Liver (tissue), 9 donors: ENCODE data around the gene PCDHB6. TPM values are rescaled to one million over a fixed set of nuclear protein-coding genes. Genes with fewer than 3 reads are reported as not detected.
A peak's percentile ranks its signal among the peaks of the same experiment; 100 is the strongest.
"Not testable (repeated sequence)": the region's sequence is repeated elsewhere in the genome, so short reads cannot be mapped to it uniquely, and the experiment has no call there.

Experiments
- DNase-seq: peaks from one replicate; pipeline ENCODE4 v3.0.0-alpha.2; 2017; ENCODE audit warnings: low spot score
- H3K27ac ChIP-seq, 2 donors: one replicate each; pipeline ENCODE4 v1.7.0; 2013; ENCODE audit warnings: inconsistent platforms in 2 of 2, low read length in 2 of 2, control low read depth in 1 of 2, low read depth in 1 of 2, mild to moderate bottlenecking in 1 of 2
- H3K27me3 ChIP-seq, 4 donors: one replicate each; pipeline versions ENCODE4 v1.6.1 to v1.7.0; 2013; ENCODE audit warnings: low read length in 3 of 4, inconsistent platforms in 1 of 4, mild to moderate bottlenecking in 1 of 4, moderate library complexity in 1 of 4; ENCODE audit not compliant: control insufficient read depth in 4 of 4, insufficient read depth in 4 of 4
- H3K36me3 ChIP-seq, 4 donors: one replicate each; pipeline versions ENCODE4 v1.6.1 to v1.7.0; 2013; ENCODE audit warnings: low read length in 3 of 4, mild to moderate bottlenecking in 3 of 4, low read depth in 1 of 4, moderate library complexity in 1 of 4; ENCODE audit not compliant: control insufficient read depth in 4 of 4, insufficient read depth in 3 of 4
- H3K4me1 ChIP-seq, 4 donors: one replicate each; pipeline versions ENCODE4 v1.6.1 to v1.7.0; 2013; ENCODE audit warnings: low read length in 3 of 4, mild to moderate bottlenecking in 3 of 4, moderate library complexity in 1 of 4; ENCODE audit not compliant: control insufficient read depth in 4 of 4, insufficient read depth in 4 of 4
- H3K4me3 ChIP-seq, 3 donors: one replicate each; pipeline versions ENCODE4 v1.6.1 to v1.7.0; 2013; ENCODE audit warnings: low read length in 3 of 3, control low read depth in 1 of 3, low read depth in 1 of 3, mild to moderate bottlenecking in 1 of 3
- H3K9ac ChIP-seq, 2 donors: one replicate each; pipeline ENCODE4 v1.7.0; 2013; ENCODE audit warnings: low read length in 2 of 2, mild to moderate bottlenecking in 2 of 2, moderate library complexity in 2 of 2, control low read depth in 1 of 2, low read depth in 1 of 2
- H3K9me3 ChIP-seq, 4 donors: one replicate each; pipeline versions ENCODE4 v1.6.1 to v1.7.0; 2013; ENCODE audit warnings: low read length in 3 of 4; ENCODE audit not compliant: control insufficient read depth in 4 of 4
- FOXA2 ChIP-seq: IDR thresholded peaks from 2 replicates; pipeline ENCODE4 v1.6.1; 2016; ENCODE audit warnings: antibody characterized with exemption
- GABPA ChIP-seq, 2 donors: IDR thresholded peaks in 1 of 2; conservative IDR thresholded peaks in 1 of 2; 2 replicates each; pipeline ENCODE4 v1.6.1; 2016; ENCODE audit warnings: antibody characterized with exemption in 2 of 2, mild to moderate bottlenecking in 1 of 2, moderate library complexity in 1 of 2
- HNF4G ChIP-seq: IDR thresholded peaks from 2 replicates; pipeline ENCODE4 v1.6.1; 2016; ENCODE audit warnings: antibody characterized with exemption
- JUND ChIP-seq, 2 donors: IDR thresholded peaks; 2 replicates each; pipeline ENCODE4 v1.6.1; 2016; ENCODE audit warnings: antibody characterized with exemption in 2 of 2
- NR2F2 ChIP-seq: IDR thresholded peaks from 2 replicates; pipeline ENCODE4 v1.6.1; 2016; ENCODE audit warnings: antibody characterized with exemption
- RAD21 ChIP-seq, 2 donors: IDR thresholded peaks; 2 replicates each; pipeline ENCODE4 v1.6.1; 2016; ENCODE audit warnings: antibody characterized with exemption in 2 of 2, mild to moderate bottlenecking in 2 of 2
- SP1 ChIP-seq: IDR thresholded peaks from 2 replicates; pipeline ENCODE4 v1.6.1; 2018; ENCODE audit warnings: antibody characterized with exemption, mild to moderate bottlenecking
- TAF1 ChIP-seq: conservative IDR thresholded peaks from 2 replicates; pipeline ENCODE4 v1.6.1; 2016; ENCODE audit warnings: antibody characterized with exemption, mild to moderate bottlenecking
- WGBS: extraction: QIAGEN DNeasy Blood & Tissue Kit; methylation state at CpG from one replicate; pipeline ENCODE4 v1.1.7; 2013; 5-methylcytosine and 5-hydroxymethylcytosine counted together
- polyA plus RNA-seq, 2 donors: library from polyadenylated mRNA; stranded (reverse) in 1 of 2; unstranded in 1 of 2; fragments of 200-250 nt in 1 of 2; fragments of >200 nt in 1 of 2; fragmentation: Nextera tagmentation in 1 of 2; extraction: Ambion mirVana in 1 of 2; gene quantifications; one replicate each; pipeline versions ENCODE4 v1.2.1 to v1.2.3, GENCODE V29; 2013 to 2015
- total RNA-seq, 2 donors: library from RNA; depleted of rRNA; stranded (reverse); fragments of >200 nt; gene quantifications; one replicate each; pipeline ENCODE4 v1.2.3, GENCODE V29; 2014
- TF ChIP-seq, protein P1 (sequence below): fragments of 150-350 bp; IDR thresholded peaks from 2 replicates; pipeline ENCODE4 v1.5.1; 2017; ENCODE audit warnings: improper control_type of control experiment, low read depth, low read length; ENCODE audit not compliant: missing input control
- TF ChIP-seq, protein P2 (sequence below): IDR thresholded peaks from 2 replicates; pipeline ENCODE4 v1.6.1; 2016; ENCODE audit warnings: antibody characterized with exemption
- TF ChIP-seq, protein P3 (sequence below): IDR thresholded peaks from 2 replicates; pipeline ENCODE4 v1.6.1; 2016; ENCODE audit warnings: antibody characterized with exemption
- TF ChIP-seq, protein P4 (sequence below): IDR thresholded peaks from 2 replicates; pipeline ENCODE4 v1.6.1; 2016; ENCODE audit warnings: antibody characterized with exemption, mild to moderate bottlenecking
- donor health status: healthy.
- donor health status: healthy.
- donor health status: healthy.
- donor health status: healthy.
- donor health status: healthy.

The PCDHB6 gene
- total RNA-seq (under 1 TPM in 1 of 2 donors, not detected in 1; 0.05 TPM), polyA plus RNA-seq (under 1 TPM; 0.04 to 0.06 TPM)

DNA sequence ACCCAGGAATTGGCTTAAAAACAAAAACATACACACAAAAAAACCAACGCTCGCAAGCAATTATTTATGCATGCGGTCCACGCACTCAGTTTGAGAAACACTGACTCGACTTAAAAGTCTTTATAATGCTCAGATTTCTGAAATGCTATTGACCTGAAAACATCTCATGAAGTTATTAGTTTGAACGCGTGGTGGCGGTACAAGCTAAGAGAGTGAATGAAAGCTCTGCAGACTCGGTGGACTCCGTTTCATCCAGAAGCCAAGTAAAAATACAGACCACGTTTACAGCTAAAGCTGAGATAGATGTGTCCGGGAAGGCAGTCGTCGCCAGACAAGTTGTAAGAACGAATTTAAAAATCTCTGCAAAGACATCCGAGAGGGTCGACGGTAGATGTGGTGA, at the start of gene PCDHB6:
TSS of gene PCDHB6 (plus strand) at position 246 of the 400 bp plus-strand sequence. CDS start 201 bp downstream, outside the sequence.
- Histone ChIP-seq H3K27ac (no peak within 1 kb of the TSS), H3K36me3 (no peaks in the 10 kb centered on the region), H3K9ac (no peak within 1 kb of the TSS), H3K4me1 (no peaks in the 10 kb centered on the region), H3K9me3 (peaks cover 13 to 29% (median 18%) of the 10 kb centered on the region in 4 donors), H3K27me3 (peaks cover 0 to 6% (median 0%) of the 10 kb centered on the region in 4 donors), H3K4me3 (no peak within 1 kb of the TSS)
- WGBS, result 12% methylated on average over 18 of the region's 18 CpGs
- TF ChIP-seq, protein P1, sequence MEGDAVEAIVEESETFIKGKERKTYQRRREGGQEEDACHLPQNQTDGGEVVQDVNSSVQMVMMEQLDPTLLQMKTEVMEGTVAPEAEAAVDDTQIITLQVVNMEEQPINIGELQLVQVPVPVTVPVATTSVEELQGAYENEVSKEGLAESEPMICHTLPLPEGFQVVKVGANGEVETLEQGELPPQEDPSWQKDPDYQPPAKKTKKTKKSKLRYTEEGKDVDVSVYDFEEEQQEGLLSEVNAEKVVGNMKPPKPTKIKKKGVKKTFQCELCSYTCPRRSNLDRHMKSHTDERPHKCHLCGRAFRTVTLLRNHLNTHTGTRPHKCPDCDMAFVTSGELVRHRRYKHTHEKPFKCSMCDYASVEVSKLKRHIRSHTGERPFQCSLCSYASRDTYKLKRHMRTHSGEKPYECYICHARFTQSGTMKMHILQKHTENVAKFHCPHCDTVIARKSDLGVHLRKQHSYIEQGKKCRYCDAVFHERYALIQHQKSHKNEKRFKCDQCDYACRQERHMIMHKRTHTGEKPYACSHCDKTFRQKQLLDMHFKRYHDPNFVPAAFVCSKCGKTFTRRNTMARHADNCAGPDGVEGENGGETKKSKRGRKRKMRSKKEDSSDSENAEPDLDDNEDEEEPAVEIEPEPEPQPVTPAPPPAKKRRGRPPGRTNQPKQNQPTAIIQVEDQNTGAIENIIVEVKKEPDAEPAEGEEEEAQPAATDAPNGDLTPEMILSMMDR, result peak; percentile 6
- TF ChIP-seq SP1 (no peak), RAD21 (IDR thresholded peaks at IDR 0.05) (peak in 1 of 2 donors; percentile 17)
- DNase-seq, result no peak

DNA sequence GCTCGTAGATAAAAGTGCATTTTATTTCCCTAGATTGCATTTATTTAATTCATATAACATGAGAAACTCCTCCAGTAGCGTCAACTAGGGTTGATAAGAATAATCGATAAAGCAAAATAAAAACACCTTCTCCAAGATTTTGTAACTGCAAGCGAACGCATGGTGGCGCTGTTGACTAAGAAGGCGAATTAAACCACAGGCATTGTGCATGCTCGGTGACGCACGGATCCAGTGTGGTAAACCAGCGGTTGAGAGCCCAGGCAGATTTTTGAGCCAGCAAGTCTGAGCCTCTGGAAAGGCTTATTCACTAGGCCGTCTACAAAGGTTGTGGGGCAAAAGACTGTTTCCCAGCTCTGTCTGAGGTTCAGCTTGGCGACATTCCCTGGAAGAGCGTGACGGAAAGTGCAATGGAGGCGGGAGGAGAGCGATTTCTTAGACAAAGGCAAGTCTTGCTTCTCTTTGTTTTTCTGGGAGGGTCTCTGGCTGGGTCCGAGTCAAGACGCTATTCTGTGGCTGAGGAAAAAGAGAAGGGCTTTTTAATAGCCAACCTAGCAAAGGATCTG, 49.5 kb upstream of the PCDHB6 start, which contains the start of gene PCDHB3:
TSS of gene PCDHB3 (plus strand) at position 231 of the 563 bp plus-strand sequence. CDS start at position 408, 177 bp downstream.
- WGBS, result 17% methylated on average over 19 of the region's 19 CpGs
- H3K27ac ChIP-seq, result no peak within 1 kb of the TSS
- H3K27me3 ChIP-seq, result peaks cover 0 to 1% (median 0%) of the 10 kb centered on the region in 4 donors
- peaks cover 16 to 43% (median 19%) of the 10 kb centered on the region in 4 donors for H3K9me3 ChIP-seq
- no peak for DNase-seq
- H3K9ac ChIP-seq, result no peak within 1 kb of the TSS
- H3K36me3 ChIP-seq, result no peaks in the 10 kb centered on the region
- no peaks in the 10 kb centered on the region for H3K4me1 ChIP-seq
- H3K4me3 ChIP-seq, result peak within 1 kb of the TSS in 2 of 3 donors; percentile 7 to 25
- TF ChIP-seq SP1 (no peak), RAD21 (IDR thresholded peaks at IDR 0.05) (peak in 1 of 2 donors; percentile 17)
- TF ChIP-seq, protein P1, result peak; percentile 1

DNA sequence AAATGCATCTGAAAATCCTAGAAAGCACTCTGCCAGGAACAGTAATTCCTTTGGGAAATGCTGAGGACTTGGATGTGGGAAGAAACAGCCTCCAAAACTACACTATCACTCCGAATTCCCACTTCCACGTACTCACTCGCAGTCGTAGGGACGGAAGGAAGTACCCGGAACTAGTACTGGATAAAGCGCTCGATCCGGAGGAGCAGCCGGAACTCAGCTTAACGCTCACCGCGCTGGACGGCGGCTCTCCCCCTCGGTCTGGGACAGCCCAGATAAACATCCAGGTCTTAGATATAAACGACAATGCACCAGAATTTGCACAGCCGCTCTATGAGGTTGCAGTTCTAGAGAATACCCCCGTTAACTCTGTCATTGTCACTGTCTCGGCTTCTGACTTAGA, 48.8 kb upstream of the PCDHB6 start:
- H3K36me3 ChIP-seq, result no peaks in the 10 kb centered on the region
- no peak for DNase-seq
- WGBS, result 39% methylated on average over 20 of the region's 20 CpGs
- no peak overlapping the region for H3K9ac ChIP-seq
- H3K27me3 ChIP-seq, result no peaks in the 10 kb centered on the region
- TF ChIP-seq FOXA2, result no peak
- TF ChIP-seq, protein P2, sequence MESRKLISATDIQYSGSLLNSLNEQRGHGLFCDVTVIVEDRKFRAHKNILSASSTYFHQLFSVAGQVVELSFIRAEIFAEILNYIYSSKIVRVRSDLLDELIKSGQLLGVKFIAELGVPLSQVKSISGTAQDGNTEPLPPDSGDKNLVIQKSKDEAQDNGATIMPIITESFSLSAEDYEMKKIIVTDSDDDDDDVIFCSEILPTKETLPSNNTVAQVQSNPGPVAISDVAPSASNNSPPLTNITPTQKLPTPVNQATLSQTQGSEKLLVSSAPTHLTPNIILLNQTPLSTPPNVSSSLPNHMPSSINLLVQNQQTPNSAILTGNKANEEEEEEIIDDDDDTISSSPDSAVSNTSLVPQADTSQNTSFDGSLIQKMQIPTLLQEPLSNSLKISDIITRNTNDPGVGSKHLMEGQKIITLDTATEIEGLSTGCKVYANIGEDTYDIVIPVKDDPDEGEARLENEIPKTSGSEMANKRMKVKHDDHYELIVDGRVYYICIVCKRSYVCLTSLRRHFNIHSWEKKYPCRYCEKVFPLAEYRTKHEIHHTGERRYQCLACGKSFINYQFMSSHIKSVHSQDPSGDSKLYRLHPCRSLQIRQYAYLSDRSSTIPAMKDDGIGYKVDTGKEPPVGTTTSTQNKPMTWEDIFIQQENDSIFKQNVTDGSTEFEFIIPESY, result no peak
- TF ChIP-seq SP1, result no peak
- TF ChIP-seq HNF4G, result no peak
- no peak for TF ChIP-seq GABPA (IDR thresholded peaks at IDR 0.05 in 1 of 2, conservative IDR thresholded peaks at IDR 0.05 in 1 of 2)
- TF ChIP-seq RAD21 (IDR thresholded peaks at IDR 0.05), result no peak
- TF ChIP-seq, protein P3, sequence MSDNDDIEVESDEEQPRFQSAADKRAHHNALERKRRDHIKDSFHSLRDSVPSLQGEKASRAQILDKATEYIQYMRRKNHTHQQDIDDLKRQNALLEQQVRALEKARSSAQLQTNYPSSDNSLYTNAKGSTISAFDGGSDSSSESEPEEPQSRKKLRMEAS, result no peak
- TF ChIP-seq JUND (IDR thresholded peaks at IDR 0.05), result no peak
- TF ChIP-seq TAF1, result no peak
- TF ChIP-seq, protein P4, sequence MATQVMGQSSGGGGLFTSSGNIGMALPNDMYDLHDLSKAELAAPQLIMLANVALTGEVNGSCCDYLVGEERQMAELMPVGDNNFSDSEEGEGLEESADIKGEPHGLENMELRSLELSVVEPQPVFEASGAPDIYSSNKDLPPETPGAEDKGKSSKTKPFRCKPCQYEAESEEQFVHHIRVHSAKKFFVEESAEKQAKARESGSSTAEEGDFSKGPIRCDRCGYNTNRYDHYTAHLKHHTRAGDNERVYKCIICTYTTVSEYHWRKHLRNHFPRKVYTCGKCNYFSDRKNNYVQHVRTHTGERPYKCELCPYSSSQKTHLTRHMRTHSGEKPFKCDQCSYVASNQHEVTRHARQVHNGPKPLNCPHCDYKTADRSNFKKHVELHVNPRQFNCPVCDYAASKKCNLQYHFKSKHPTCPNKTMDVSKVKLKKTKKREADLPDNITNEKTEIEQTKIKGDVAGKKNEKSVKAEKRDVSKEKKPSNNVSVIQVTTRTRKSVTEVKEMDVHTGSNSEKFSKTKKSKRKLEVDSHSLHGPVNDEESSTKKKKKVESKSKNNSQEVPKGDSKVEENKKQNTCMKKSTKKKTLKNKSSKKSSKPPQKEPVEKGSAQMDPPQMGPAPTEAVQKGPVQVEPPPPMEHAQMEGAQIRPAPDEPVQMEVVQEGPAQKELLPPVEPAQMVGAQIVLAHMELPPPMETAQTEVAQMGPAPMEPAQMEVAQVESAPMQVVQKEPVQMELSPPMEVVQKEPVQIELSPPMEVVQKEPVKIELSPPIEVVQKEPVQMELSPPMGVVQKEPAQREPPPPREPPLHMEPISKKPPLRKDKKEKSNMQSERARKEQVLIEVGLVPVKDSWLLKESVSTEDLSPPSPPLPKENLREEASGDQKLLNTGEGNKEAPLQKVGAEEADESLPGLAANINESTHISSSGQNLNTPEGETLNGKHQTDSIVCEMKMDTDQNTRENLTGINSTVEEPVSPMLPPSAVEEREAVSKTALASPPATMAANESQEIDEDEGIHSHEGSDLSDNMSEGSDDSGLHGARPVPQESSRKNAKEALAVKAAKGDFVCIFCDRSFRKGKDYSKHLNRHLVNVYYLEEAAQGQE, result no peak
- TF ChIP-seq NR2F2, result no peak
- no peaks in the 10 kb centered on the region for H3K4me1 ChIP-seq
- H3K9me3 ChIP-seq, result peaks cover 10 to 37% (median 15%) of the 10 kb centered on the region in 4 donors
- H3K27ac ChIP-seq, result no peak overlapping the region
- no peak overlapping the region for H3K4me3 ChIP-seq

DNA sequence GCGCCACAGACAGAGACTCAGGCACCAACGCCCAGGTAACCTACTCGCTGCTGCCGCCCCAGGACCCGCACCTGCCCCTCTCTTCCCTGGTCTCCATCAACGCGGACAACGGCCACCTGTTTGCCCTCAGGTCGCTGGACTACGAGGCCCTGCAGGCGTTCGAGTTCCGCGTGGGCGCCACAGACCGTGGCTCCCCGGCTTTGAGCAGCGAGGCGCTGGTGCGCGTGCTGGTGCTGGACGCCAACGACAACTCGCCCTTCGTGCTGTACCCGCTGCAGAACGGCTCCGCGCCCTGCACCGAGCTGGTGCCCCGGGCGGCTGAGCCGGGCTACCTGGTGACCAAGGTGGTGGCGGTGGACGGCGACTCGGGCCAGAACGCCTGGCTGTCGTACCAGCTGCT, 47.8 kb upstream of the PCDHB6 start:
- WGBS, result 37% methylated on average over 37 of the region's 39 CpGs

More for the DNA sequence above, 47.8 kb upstream of the PCDHB6 start:
- not testable (repeated sequence) for DNase-seq, H3K9ac ChIP-seq, H3K4me3 ChIP-seq, H3K36me3 ChIP-seq, H3K27ac ChIP-seq, H3K27me3 ChIP-seq, H3K4me1 ChIP-seq
- H3K9me3 ChIP-seq, result peaks cover 10 to 37% (median 15%) of the 10 kb centered on the region in 4 donors
